HepG2 (cell line): ENCODE measurements around the gene B4GALT1. TPM values are rescaled to one million over a fixed set of nuclear protein-coding genes. Genes with fewer than 3 reads are reported as not detected.
A peak's percentile ranks its signal among the peaks of the same experiment; 100 is the strongest.

Source experiments
- CAMTA2 ChIP-seq: sonication (generic); formaldehyde crosslinking; IDR thresholded peaks from 2 replicates; pipeline ENCODE4 v1.4.0; 2020; ENCODE audit warnings: mild to moderate bottlenecking, missing genetic modification reagents, borderline replicate concordance
- CC2D1A ChIP-seq: sonication (generic); formaldehyde crosslinking; IDR thresholded peaks from 2 replicates; pipeline ENCODE4 v1.8.1; 2023; ENCODE audit warnings: mild to moderate bottlenecking, missing genetic modification reagents
- HOXA9 ChIP-seq: sonication (generic); formaldehyde crosslinking; IDR thresholded peaks from 2 replicates; pipeline ENCODE4 v1.8.1; 2022; ENCODE audit warnings: missing genetic modification reagents, mild to moderate bottlenecking, moderate library complexity, borderline replicate concordance
- KDM5B ChIP-seq: sonication (generic); formaldehyde crosslinking; IDR thresholded peaks from 2 replicates; pipeline ENCODE4 v1.4.0; 2020; ENCODE audit warnings: missing genetic modification reagents, mild to moderate bottlenecking, borderline replicate concordance
- MEIS1 ChIP-seq: sonication (generic); formaldehyde crosslinking; IDR thresholded peaks from 2 replicates; pipeline ENCODE4 v1.9.0; 2021; ENCODE audit warnings: mild to moderate bottlenecking, missing genetic modification reagents, moderate library complexity, borderline replicate concordance
- NFE2L2 ChIP-seq: fragments of 150-350 bp; IDR thresholded peaks from 2 replicates; pipeline ENCODE4 v1.6.1; 2014; ENCODE audit warnings: low read length
- POLR2AphosphoS2 ChIP-seq: IDR thresholded peaks from 2 replicates; pipeline ENCODE4 v1.6.1; 2011; ENCODE audit warnings: low read depth, low read length, improper control_type of control experiment
- RBFOX2 ChIP-seq: fragments of 200-400 bp; formaldehyde crosslinking; IDR thresholded peaks from 2 replicates; pipeline ENCODE4 v1.6.1; 2017; ENCODE audit warnings: low read depth, mild to moderate bottlenecking, low read length
- SALL2 ChIP-seq: sonication (generic); formaldehyde crosslinking; IDR thresholded peaks from 2 replicates; pipeline ENCODE4 v1.8.1; 2023; ENCODE audit warnings: mild to moderate bottlenecking, missing genetic modification reagents, inconsistent platforms
- SP4 ChIP-seq: sonication (generic); formaldehyde crosslinking; IDR thresholded peaks from 2 replicates; pipeline ENCODE4 v1.8.1; 2023; ENCODE audit warnings: mild to moderate bottlenecking, missing genetic modification reagents
- TBL1XR1 ChIP-seq: fragments of 150-350 bp; IDR thresholded peaks from 2 replicates; pipeline ENCODE4 v1.6.1; 2014; ENCODE audit warnings: borderline replicate concordance, low read length; ENCODE audit not compliant: partially characterized antibody
- ZNF138 ChIP-seq: sonication (generic); formaldehyde crosslinking; IDR thresholded peaks from 2 replicates; pipeline ENCODE4 v1.5.0; 2020; ENCODE audit warnings: mild to moderate bottlenecking, low read depth, missing genetic modification reagents
- ZNF343 ChIP-seq: sonication (generic); formaldehyde crosslinking; IDR thresholded peaks from 2 replicates; pipeline ENCODE4 v1.4.0; 2020; ENCODE audit warnings: mild to moderate bottlenecking, missing genetic modification reagents
- polyA plus RNA-seq, 8 experiments: library from polyadenylated mRNA; depleted of rRNA in 3 of 8; stranded (reverse) in 7 of 8; unstranded in 1 of 8; fragments of >200 nt; fragmentation: Illumina TruSeq in 4 of 8; extraction: Trizol in 4 of 8; gene quantifications; 2 replicates each; pipeline versions ENCODE4 v1.2.1 to v1.2.3, GENCODE V29; 2011 to 2016; ENCODE audit warnings: low read depth in 4 of 8, missing spikeins in 1 of 8, mixed read lengths in 1 of 8; ENCODE audit not compliant: insufficient read depth in 1 of 8
- total RNA-seq, 5 experiments: library from RNA; depleted of rRNA; stranded (reverse); fragments of >200 nt; fragmentation: Illumina TruSeq; extraction: Trizol; gene quantifications; 2 replicates each; pipeline ENCODE4 v1.2.3, GENCODE V29; 2016; ENCODE audit warnings: low read depth in 1 of 5
- TF ChIP-seq, protein P1 (sequence below): sonication (generic); formaldehyde crosslinking; IDR thresholded peaks from 2 replicates; pipeline ENCODE4 v1.5.0; 2020; ENCODE audit warnings: mild to moderate bottlenecking, missing genetic modification reagents, borderline replicate concordance
- TF ChIP-seq, protein P2 (sequence below): sonication (generic); formaldehyde crosslinking; IDR thresholded peaks from 2 replicates; pipeline ENCODE4 v1.4.0; 2020; ENCODE audit warnings: missing genetic modification reagents
- TF ChIP-seq, protein P3 (sequence below): sonication (generic); formaldehyde crosslinking; conservative IDR thresholded peaks from 2 replicates; pipeline ENCODE4 v1.4.0; 2020; ENCODE audit warnings: missing genetic modification reagents
- TF ChIP-seq, protein P4 (sequence below): sonication (generic); formaldehyde crosslinking; IDR thresholded peaks from 2 replicates; pipeline ENCODE4 v1.4.0; 2020; ENCODE audit warnings: mild to moderate bottlenecking, missing genetic modification reagents
- TF ChIP-seq, protein P5 (sequence below): sonication (generic); formaldehyde crosslinking; IDR thresholded peaks from 2 replicates; pipeline ENCODE4 v1.4.0; 2020; ENCODE audit warnings: missing genetic modification reagents

The B4GALT1 gene
- total and polyA plus RNA-seq, 2 of the 13 experiments (the other 11 are each of a cell fraction or from before 2014, with no cell fraction given) = 15.7 to 33.5 TPM

DNA sequence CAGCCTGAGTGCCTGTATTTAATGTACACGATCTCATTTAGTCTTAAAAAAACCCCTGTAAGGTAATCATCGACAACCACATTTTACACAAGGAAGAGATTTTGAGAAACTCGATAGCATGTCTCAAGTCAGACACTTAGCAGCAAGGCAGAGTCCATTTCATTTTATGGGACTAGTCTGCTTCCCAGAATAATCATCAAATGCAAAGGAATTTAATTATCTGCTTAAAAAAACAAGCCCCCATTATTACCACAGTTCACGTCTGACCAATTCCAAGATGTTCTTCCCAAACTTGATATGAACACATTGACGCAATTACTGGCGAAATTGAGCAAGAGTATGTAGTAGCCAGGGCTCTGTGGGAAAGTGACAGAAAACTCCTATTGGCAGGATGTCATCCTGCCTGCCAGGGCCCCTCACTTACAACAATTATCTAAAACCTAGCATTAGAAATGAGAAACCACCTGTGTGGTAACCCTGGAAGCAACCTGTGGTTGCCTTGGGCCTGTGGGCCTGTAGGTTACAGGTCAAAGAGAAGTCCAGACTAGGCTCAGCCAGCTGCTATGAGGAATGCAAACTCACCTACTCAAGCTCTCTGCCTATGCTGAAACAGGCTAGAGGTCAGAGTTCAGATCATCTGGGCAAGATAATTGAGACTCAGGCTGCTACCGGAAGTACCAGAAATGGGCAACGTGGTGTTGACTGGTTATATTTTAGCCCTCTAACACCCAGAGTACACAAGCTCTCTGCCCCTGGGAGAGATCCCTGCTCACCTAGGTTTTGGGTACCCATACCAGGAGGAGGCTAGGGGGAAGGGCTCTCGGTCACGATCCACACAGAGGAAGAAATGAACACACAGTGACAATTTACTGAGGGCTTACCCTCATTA lies 1.6 kb downstream of the B4GALT1 start (continued):
- TF ChIP-seq, protein P1, sequence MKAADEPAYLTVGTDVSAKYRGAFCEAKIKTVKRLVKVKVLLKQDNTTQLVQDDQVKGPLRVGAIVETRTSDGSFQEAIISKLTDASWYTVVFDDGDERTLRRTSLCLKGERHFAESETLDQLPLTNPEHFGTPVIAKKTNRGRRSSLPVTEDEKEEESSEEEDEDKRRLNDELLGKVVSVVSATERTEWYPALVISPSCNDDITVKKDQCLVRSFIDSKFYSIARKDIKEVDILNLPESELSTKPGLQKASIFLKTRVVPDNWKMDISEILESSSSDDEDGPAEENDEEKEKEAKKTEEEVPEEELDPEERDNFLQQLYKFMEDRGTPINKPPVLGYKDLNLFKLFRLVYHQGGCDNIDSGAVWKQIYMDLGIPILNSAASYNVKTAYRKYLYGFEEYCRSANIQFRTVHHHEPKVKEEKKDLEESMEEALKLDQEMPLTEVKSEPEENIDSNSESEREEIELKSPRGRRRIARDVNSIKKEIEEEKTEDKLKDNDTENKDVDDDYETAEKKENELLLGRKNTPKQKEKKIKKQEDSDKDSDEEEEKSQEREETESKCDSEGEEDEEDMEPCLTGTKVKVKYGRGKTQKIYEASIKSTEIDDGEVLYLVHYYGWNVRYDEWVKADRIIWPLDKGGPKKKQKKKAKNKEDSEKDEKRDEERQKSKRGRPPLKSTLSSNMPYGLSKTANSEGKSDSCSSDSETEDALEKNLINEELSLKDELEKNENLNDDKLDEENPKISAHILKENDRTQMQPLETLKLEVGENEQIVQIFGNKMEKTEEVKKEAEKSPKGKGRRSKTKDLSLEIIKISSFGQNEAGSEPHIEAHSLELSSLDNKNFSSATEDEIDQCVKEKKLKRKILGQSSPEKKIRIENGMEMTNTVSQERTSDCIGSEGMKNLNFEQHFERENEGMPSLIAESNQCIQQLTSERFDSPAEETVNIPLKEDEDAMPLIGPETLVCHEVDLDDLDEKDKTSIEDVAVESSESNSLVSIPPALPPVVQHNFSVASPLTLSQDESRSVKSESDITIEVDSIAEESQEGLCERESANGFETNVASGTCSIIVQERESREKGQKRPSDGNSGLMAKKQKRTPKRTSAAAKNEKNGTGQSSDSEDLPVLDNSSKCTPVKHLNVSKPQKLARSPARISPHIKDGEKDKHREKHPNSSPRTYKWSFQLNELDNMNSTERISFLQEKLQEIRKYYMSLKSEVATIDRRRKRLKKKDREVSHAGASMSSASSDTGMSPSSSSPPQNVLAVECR = peak; percentile 77; the same call in 1 of the 2 replicates
- TF ChIP-seq ZNF343 (CRISPR knock-in tag) (no peak; the same call in 1 of the 2 replicates), SALL2 (no peak), TBL1XR1 (peak; percentile 79), SP4 (CRISPR knock-in tag) (no peak), POLR2AphosphoS2 (no peak), ZNF138 (no peak), KDM5B (CRISPR knock-in tag) (no peak), CC2D1A (CRISPR knock-in tag) (no peak), CAMTA2 (no peak), NFE2L2 (0 out of 2 replicates have a peak, but pooled peaks have one; percentile 3), HOXA9 (CRISPR knock-in tag) (peak; percentile 25; the same call in 1 of the 2 replicates), MEIS1 (peak; percentile 81; the same call in 1 of the 2 replicates), RBFOX2 (0 out of 2 replicates have a peak, but pooled peaks have one; percentile 33)
- TF ChIP-seq, protein P2, sequence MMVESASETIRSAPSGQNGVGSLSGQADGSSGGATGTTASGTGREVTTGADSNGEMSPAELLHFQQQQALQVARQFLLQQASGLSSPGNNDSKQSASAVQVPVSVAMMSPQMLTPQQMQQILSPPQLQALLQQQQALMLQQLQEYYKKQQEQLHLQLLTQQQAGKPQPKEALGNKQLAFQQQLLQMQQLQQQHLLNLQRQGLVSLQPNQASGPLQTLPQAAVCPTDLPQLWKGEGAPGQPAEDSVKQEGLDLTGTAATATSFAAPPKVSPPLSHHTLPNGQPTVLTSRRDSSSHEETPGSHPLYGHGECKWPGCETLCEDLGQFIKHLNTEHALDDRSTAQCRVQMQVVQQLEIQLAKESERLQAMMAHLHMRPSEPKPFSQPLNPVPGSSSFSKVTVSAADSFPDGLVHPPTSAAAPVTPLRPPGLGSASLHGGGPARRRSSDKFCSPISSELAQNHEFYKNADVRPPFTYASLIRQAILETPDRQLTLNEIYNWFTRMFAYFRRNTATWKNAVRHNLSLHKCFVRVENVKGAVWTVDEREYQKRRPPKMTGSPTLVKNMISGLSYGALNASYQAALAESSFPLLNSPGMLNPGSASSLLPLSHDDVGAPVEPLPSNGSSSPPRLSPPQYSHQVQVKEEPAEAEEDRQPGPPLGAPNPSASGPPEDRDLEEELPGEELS (CRISPR knock-in tag) = peak; percentile 97
- TF ChIP-seq, protein P3, sequence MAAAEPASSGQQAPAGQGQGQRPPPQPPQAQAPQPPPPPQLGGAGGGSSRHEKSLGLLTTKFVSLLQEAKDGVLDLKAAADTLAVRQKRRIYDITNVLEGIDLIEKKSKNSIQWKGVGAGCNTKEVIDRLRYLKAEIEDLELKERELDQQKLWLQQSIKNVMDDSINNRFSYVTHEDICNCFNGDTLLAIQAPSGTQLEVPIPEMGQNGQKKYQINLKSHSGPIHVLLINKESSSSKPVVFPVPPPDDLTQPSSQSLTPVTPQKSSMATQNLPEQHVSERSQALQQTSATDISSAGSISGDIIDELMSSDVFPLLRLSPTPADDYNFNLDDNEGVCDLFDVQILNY (CRISPR knock-in tag) = no peak
- TF ChIP-seq, protein P4, sequence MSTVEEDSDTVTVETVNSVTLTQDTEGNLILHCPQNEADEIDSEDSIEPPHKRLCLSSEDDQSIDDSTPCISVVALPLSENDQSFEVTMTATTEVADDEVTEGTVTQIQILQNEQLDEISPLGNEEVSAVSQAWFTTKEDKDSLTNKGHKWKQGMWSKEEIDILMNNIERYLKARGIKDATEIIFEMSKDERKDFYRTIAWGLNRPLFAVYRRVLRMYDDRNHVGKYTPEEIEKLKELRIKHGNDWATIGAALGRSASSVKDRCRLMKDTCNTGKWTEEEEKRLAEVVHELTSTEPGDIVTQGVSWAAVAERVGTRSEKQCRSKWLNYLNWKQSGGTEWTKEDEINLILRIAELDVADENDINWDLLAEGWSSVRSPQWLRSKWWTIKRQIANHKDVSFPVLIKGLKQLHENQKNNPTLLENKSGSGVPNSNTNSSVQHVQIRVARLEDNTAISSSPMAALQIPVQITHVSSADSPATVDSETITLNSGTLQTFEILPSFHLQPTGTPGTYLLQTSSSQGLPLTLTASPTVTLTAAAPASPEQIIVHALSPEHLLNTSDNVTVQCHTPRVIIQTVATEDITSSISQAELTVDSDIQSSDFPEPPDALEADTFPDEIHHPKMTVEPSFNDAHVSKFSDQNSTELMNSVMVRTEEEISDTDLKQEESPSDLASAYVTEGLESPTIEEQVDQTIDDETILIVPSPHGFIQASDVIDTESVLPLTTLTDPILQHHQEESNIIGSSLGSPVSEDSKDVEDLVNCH (CRISPR knock-in tag) = no peak
- TF ChIP-seq, protein P5, sequence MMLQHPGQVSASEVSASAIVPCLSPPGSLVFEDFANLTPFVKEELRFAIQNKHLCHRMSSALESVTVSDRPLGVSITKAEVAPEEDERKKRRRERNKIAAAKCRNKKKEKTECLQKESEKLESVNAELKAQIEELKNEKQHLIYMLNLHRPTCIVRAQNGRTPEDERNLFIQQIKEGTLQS (CRISPR knock-in tag) = no peak
